BLaER1 (cell line): Measurements from ENCODE around the gene RTF1.

Source experiments
- H3K27ac ChIP-seq: shearing (Covaris generic); formaldehyde crosslinking; 2 replicates; pipeline ENCODE4 v1.8.1; 2022
- H3K27me3 ChIP-seq: shearing (Covaris generic); formaldehyde crosslinking; 2 replicates; pipeline ENCODE4 v1.8.1; 2022
- H3K36me3 ChIP-seq: shearing (Covaris generic); formaldehyde crosslinking; 2 replicates; pipeline ENCODE4 v1.8.1; 2022
- H3K4me1 ChIP-seq: shearing (Covaris generic); formaldehyde crosslinking; 2 replicates; pipeline ENCODE4 v1.8.1; 2022
- H3K4me2 ChIP-seq: shearing (Covaris generic); formaldehyde crosslinking; 2 replicates; pipeline ENCODE4 v1.8.1; 2022
- H3K4me3 ChIP-seq: shearing (Covaris generic); formaldehyde crosslinking; 2 replicates; pipeline ENCODE4 v1.8.1; 2022
- H3K9ac ChIP-seq: shearing (Covaris generic); formaldehyde crosslinking; 2 replicates; pipeline ENCODE4 v1.8.1; 2022
- H3K9me3 ChIP-seq: shearing (Covaris generic); formaldehyde crosslinking; 2 replicates; pipeline ENCODE4 v1.8.1; 2022
- H4K20me1 ChIP-seq: shearing (Covaris generic); formaldehyde crosslinking; 2 replicates; pipeline ENCODE4 v1.8.1; 2022
- Cebpa-rat ChIP-seq: shearing (Covaris generic); IDR thresholded peaks from 2 replicates; pipeline ENCODE4 v1.8.1; 2022

The RTF1 gene

DNA sequence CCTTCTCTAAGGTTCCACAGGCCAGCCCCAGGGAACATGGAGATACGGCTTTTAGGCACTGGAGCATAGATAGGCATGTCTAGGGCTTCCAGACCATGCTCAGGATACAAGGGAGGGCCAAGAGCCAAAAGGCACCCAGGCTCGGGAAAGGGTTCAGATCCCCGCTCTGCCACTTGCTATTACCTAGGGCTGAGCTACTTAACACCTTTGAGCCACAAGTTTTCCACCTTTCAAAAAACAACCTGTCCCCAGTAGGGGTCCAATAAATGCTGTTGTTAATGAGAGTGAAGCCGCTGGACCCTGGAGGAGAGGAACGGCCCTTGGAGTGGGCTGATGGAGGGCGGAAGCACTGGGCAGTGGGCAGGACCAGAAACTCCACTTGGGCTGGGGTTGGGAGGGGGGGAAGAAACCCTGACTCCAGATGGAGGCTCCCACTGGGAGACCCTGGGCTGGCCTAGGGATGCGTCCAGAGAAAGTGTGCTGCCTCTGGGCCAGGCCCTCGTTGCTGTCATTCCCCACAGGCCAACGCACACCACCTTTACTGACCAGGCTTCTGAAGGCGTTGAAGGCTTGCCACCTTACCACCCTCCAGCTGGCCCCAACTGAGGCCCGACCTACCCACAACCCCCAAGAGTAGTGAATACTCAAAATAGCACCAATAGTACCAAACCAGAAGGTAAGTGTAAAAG lies 68.2 kb downstream of the RTF1 start:
- Histone ChIP-seq H3K4me3 (no peak overlapping the region), H3K36me3 (peaks cover 44% of the 10 kb centered on the region), H3K27me3 (no peaks in the 10 kb centered on the region), H3K9me3 (peaks cover 8% of the 10 kb centered on the region), H3K27ac (no peak overlapping the region), H4K20me1 (no peaks in the 10 kb centered on the region), H3K4me2 (no peak overlapping the region), H3K4me1 (peaks cover 4% of the 10 kb centered on the region), H3K9ac (no peak overlapping the region)
- TF ChIP-seq Cebpa-rat, result no peak

DNA sequence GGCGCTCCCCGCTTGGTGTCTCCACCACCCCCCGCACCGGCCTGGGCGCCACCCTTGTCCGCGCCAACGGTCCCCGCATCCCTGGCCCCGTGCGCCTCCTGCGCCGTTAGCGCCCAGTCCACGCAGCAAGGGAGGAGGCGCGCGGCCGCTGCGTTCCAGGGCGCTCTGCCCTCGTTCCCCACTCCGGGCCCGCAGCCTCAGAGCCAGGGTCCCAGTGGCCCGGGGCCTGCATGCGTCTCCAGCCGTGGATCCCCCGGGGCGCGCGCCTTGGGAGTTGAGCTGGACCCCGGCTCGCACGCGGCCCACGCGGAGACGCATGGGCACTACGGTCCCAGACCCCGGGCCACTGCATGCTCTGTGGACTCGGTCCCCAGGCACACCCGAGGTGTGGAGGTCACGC lies 69.4 kb downstream of the RTF1 start:
- Histone ChIP-seq H4K20me1 (no peaks in the 10 kb centered on the region), H3K27me3 (0 out of 2 replicates have a peak, but pooled peaks cover 5% of the 10 kb centered on the region), H3K4me1 (peaks cover 10% of the 10 kb centered on the region), H3K9me3 (peaks cover 8% of the 10 kb centered on the region), H3K4me2 (no peak overlapping the region), H3K36me3 (peaks cover 32% of the 10 kb centered on the region), H3K27ac (no peak overlapping the region), H3K4me3 (no peak overlapping the region), H3K9ac (no peak overlapping the region)
- no peak for TF ChIP-seq Cebpa-rat

DNA sequence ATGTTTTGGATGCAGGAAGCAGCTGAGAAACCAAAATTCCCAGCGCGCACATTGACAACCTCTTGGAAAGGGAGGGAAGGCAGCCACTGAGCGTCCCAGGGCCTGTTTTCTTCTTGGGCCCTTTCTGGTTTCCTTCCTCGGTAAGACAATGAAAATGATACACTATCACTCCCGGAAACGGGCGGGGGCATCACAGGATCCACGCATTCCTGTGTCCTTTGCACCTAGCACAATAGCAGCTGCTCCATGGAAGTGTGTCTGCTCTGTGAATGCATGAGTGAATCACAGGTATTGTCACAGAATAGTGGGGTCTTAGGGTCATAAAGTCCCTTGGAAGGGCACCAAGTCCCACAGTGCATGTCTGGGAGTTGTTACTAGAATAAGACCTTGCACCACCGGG lies 70.5 kb downstream of the RTF1 start:
- H3K27ac ChIP-seq, result no peak overlapping the region
- no peak overlapping the region for H3K4me3 ChIP-seq
- peaks cover 2% of the 10 kb centered on the region; the same call in 1 of the 2 replicates for H3K9me3 ChIP-seq
- peaks cover 21% of the 10 kb centered on the region for H3K4me1 ChIP-seq
- peaks cover 11% of the 10 kb centered on the region; the same call in 1 of the 2 replicates for H3K27me3 ChIP-seq
- no peaks in the 10 kb centered on the region for H4K20me1 ChIP-seq
- no peak overlapping the region for H3K9ac ChIP-seq
- peaks cover 21% of the 10 kb centered on the region for H3K36me3 ChIP-seq
- no peak for TF ChIP-seq Cebpa-rat
- H3K4me2 ChIP-seq, result no peak overlapping the region

DNA sequence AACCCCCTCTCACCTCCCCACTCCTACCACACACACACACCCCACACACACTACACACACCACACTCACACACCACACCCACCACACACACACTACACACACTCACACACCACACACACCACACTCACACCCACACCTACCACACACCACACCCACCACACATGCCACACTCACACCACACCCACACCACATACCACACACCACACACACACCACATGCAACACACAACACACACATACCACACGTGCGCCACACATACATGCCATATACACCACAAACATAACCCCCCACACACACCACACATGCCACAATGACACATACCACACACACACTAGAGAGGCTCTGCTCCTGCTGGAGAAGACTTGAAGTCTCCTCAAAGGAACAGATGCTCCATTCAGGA lies 70.9 kb downstream of the RTF1 start:
- peaks cover 15% of the 10 kb centered on the region; the same call in 1 of the 2 replicates for H3K27me3 ChIP-seq
- H3K4me2 ChIP-seq, result no peak overlapping the region
- H4K20me1 ChIP-seq, result no peaks in the 10 kb centered on the region
- H3K4me1 ChIP-seq, result peaks cover 25% of the 10 kb centered on the region
- no peak overlapping the region for H3K9ac ChIP-seq
- no peaks in the 10 kb centered on the region for H3K9me3 ChIP-seq
- H3K4me3 ChIP-seq, result no peak overlapping the region
- H3K36me3 ChIP-seq, result peaks cover 16% of the 10 kb centered on the region
- TF ChIP-seq Cebpa-rat, result no peak
- H3K27ac ChIP-seq, result no peak overlapping the region

DNA sequence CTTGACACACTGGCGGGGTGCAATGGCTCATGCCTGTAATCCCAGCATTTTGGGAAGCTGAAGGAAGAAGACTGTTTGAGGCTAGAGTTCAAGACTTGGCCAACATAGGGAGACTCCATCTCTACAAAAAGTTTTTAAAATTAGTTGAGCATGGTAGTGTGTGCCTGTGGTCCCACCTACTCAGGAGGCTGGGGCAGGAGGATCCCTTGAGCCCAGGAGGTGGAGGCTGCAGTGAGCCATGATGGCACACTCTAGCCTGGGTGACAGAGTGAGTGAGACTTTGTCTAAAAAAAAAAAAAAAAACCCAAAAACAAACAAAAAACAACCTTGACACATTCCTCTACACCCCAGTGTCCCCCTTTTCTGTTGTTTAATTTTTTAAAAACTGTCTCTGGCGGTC lies 72.7 kb downstream of the RTF1 start:
- no peak overlapping the region for H3K27ac ChIP-seq
- H3K4me2 ChIP-seq, result peak overlapping the region; percentile 47

DNA sequence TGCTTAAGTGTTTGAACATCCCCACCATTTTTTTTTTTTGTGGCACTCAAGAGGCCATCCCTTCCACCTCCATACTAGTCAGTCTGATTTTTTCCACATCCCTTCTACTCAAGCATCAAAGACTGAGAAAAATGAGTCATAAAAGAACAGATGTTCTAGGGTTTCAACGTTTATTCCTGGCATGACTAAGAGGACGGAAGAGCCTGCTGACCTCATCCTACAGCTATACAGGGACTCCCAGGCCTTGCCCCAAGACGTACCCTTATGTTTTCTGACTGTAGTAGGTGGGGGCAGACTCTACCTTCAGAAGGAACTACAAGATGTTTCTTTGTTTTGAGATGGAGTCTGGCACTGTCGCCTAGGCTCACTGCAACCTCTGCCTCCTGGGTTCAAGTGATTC lies 73.5 kb downstream of the RTF1 start:
- TF ChIP-seq Cebpa-rat, result no peak
- Histone ChIP-seq H3K4me2 (peak overlapping the region; percentile 47), H3K4me3 (no peak overlapping the region), H3K9ac (no peak overlapping the region), H3K4me1 (peaks cover 45% of the 10 kb centered on the region), H3K27ac (no peak overlapping the region), H4K20me1 (peaks cover 16% of the 10 kb centered on the region), H3K27me3 (peaks cover 36% of the 10 kb centered on the region), H3K36me3 (no peaks in the 10 kb centered on the region), H3K9me3 (no peaks in the 10 kb centered on the region)

More for the DNA sequence above, 72.7 kb downstream of the RTF1 start:
- Histone ChIP-seq H4K20me1 (peaks cover 9% of the 10 kb centered on the region), H3K4me1 (peaks cover 38% of the 10 kb centered on the region), H3K9me3 (no peaks in the 10 kb centered on the region), H3K36me3 (no peaks in the 10 kb centered on the region), H3K9ac (no peak overlapping the region), H3K27me3 (peaks cover 29% of the 10 kb centered on the region), H3K4me3 (no peak overlapping the region)
- no peak for TF ChIP-seq Cebpa-rat

DNA sequence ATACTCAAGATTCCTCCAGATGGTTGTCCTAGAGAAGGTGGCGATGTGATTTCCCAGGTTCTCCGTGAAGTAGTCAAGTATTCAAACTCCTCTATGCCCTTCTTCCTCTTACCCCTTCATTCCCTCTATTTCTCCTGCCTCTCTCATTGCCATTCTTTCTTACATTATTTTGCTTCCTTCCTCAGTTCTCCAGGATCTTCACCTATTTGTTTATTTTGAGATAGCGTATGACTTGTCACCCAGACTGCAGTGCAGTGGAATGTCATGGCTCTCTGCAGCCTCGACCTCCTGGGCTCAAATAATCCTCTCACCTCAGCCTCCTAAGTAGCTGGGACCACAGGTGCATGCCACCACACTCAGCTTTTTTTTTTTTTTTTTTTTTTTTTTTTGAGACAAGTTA lies 75.0 kb downstream of the RTF1 start:
- H3K4me2 ChIP-seq, result peak overlapping the region; percentile 96
- H4K20me1 ChIP-seq, result peaks cover 32% of the 10 kb centered on the region
- no peak overlapping the region for H3K4me3 ChIP-seq
- peaks cover 59% of the 10 kb centered on the region for H3K4me1 ChIP-seq
- TF ChIP-seq Cebpa-rat, result no peak
- no peaks in the 10 kb centered on the region for H3K9me3 ChIP-seq
- H3K27me3 ChIP-seq, result peaks cover 52% of the 10 kb centered on the region
- no peaks in the 10 kb centered on the region for H3K36me3 ChIP-seq
- no peak overlapping the region for H3K9ac ChIP-seq
- no peak overlapping the region for H3K27ac ChIP-seq

DNA sequence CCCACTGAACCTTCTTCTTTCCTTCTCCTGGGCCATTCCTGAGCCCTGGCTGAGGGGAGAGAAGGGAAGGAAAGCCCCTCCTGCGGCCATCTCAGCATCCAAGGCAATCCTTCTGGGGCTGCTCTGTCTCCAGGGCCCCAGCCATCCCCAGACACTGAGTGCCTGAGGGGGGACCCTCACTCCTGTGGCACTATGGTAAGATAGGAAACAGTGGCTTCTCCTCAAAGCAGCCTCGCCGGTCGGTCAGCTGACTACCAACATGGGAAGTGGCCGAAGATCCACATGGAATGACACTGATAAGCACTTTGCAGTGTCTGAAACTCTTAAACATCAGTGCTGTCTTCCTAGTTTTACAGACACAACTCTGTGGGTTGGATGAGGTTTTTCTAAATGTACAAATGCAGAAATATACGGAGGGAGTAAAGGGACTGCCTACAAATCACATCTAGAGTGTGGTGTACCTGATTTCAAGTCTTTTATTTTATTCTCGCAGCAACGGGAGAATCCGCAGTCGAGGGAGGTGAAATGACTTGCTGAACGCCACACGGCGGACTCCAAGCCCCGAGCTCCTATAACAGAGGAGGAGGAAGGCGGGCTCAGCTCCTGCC lies 75.8 kb downstream of the RTF1 start:
- Histone ChIP-seq H3K27ac (peak overlapping the region; percentile 65; the same call in 1 of the 2 replicates), H3K27me3 (peaks cover 59% of the 10 kb centered on the region), H3K4me2 (peak overlapping the region; percentile 96), H4K20me1 (peaks cover 37% of the 10 kb centered on the region), H3K4me3 (peak overlapping the region; percentile 74), H3K36me3 (no peaks in the 10 kb centered on the region), H3K9ac (peak overlapping the region; percentile 76), H3K4me1 (peaks cover 59% of the 10 kb centered on the region), H3K9me3 (no peaks in the 10 kb centered on the region)
- no peak for TF ChIP-seq Cebpa-rat

DNA sequence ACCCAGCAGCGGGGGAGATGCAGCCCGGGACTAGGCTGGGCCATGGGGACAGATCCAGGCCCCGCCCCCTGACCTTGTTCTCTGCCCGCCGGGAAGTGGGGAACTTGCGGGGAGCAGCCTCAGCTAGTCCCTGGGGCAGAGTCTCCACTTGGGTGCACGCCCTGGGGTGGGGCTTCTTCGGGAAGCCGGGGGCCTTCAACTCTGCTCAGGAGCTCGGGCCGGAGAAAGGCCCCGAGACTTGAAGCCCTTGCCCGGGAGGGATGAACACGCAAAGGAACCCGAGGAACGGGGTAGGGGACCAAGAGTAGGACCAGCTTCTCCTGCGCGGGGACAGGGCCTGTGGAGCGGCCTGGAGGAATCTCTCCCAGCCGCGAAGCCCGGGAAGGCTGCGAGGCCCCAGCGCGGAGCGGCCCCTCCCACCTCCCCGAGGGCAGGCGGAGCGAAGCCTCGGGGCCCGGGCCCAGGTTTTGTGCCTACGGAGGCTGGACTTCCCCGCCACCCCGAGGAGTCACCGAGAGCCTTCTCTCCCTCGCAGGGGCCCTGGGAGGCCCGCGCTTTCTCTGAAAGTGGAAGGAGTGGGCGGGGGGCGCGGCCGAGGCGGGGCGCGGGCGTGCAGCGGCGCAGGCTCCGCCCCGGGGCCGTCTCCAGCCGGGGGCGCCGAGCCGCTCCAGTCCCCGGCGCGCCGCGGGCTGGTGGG lies 76.5 kb downstream of the RTF1 start, which contains the start of gene ITPKA:
ITPKA (plus strand) TSS at position 670 of the 697 bp plus-strand sequence. CDS start 54 bp downstream, outside the sequence.
- no peak for TF ChIP-seq Cebpa-rat
- peak within 1 kb of the TSS; percentile 74 for H3K4me3 ChIP-seq
- H3K27me3 ChIP-seq, result peaks cover 59% of the 10 kb centered on the region
- peaks cover 37% of the 10 kb centered on the region for H4K20me1 ChIP-seq
- H3K4me1 ChIP-seq, result peaks cover 60% of the 10 kb centered on the region
- peak within 1 kb of the TSS; percentile 96 for H3K4me2 ChIP-seq
- H3K36me3 ChIP-seq, result no peaks in the 10 kb centered on the region
- peak within 1 kb of the TSS; percentile 65; the same call in 1 of the 2 replicates for H3K27ac ChIP-seq
- H3K9me3 ChIP-seq, result no peaks in the 10 kb centered on the region
- peak within 1 kb of the TSS; percentile 76 for H3K9ac ChIP-seq

DNA sequence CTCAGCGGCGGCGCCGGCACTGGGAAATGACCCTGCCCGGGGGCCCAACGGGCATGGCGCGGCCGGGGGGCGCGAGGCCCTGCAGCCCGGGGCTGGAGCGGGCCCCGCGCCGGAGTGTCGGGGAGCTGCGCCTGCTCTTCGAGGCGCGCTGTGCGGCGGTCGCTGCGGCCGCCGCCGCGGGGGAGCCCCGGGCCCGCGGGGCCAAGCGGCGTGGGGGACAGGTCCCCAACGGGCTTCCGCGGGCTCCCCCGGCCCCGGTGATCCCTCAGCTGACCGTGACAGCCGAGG lies 77.0 kb downstream of the RTF1 start:
- Histone ChIP-seq H3K27me3 (peaks cover 59% of the 10 kb centered on the region), H3K4me3 (peak overlapping the region; percentile 74), H3K9ac (peak overlapping the region; percentile 76), H3K9me3 (no peaks in the 10 kb centered on the region), H3K4me2 (peak overlapping the region; percentile 96), H3K27ac (no peak overlapping the region), H4K20me1 (peaks cover 41% of the 10 kb centered on the region), H3K4me1 (peaks cover 65% of the 10 kb centered on the region), H3K36me3 (no peaks in the 10 kb centered on the region)
- no peak for TF ChIP-seq Cebpa-rat
